ENCODE measurements around the gene CHAT. TPM values are rescaled to one million over a fixed set of nuclear protein-coding genes. Genes with fewer than 3 reads are reported as not detected.

The CHAT gene
- total RNA-seq, 1 donor: not detected

- H4K20me1 ChIP-seq (ENCODE audit: insufficient read depth, low read length): no peaks in the 10 kb centered on the region
- no peaks in the 10 kb centered on the region for H3K9me3 ChIP-seq (ENCODE audit: low read depth, low read length)
- H3K36me3 ChIP-seq (ENCODE audit: insufficient read depth, low read length): no peaks in the 10 kb centered on the region
- no peak overlapping the region for H2AFZ ChIP-seq (ENCODE audit: low read length)
- no peaks in the 10 kb centered on the region for H3K27me3 ChIP-seq (ENCODE audit: insufficient read depth, low read length)
- no peak overlapping the region for H3K4me3 ChIP-seq (ENCODE audit: insufficient read depth, low read length)
- TF ChIP-seq CTCF (IDR thresholded peaks at IDR 0.05; ENCODE audit: extremely low read depth, low read depth, low read length): no peak
- peaks cover 9% of the 10 kb centered on the region for H3K4me1 ChIP-seq (ENCODE audit: insufficient read depth, low read length)
- DNase-seq (ENCODE audit: insufficient read length, low spot score, missing footprints): peak; percentile 41
- H3K4me2 ChIP-seq (ENCODE audit: insufficient read depth, low read length): no peak overlapping the region
- no peak overlapping the region for H3K27ac ChIP-seq (ENCODE audit: low read depth, low read length)
- no peaks in the 10 kb centered on the region for H3K79me2 ChIP-seq (ENCODE audit: insufficient read depth, low read length)
Measured at GRCh38 chr10:49596836-49597235, 17.0 kb upstream of the CHAT start.

- no peaks in the 10 kb centered on the region for H3K79me2 ChIP-seq (ENCODE audit: insufficient read depth, low read length)
- H3K4me1 ChIP-seq (ENCODE audit: insufficient read depth, low read length): peaks cover 11% of the 10 kb centered on the region
- TF ChIP-seq CTCF (IDR thresholded peaks at IDR 0.05; ENCODE audit: extremely low read depth, low read depth, low read length): no peak
- H3K36me3 ChIP-seq (ENCODE audit: insufficient read depth, low read length): no peaks in the 10 kb centered on the region
- no peak overlapping the region for H2AFZ ChIP-seq (ENCODE audit: low read length)
- H4K20me1 ChIP-seq (ENCODE audit: insufficient read depth, low read length): no peaks in the 10 kb centered on the region
- peak; percentile 68 for DNase-seq (ENCODE audit: insufficient read length, low spot score, missing footprints)
- no peaks in the 10 kb centered on the region for H3K9me3 ChIP-seq (ENCODE audit: low read depth, low read length)
- H3K27me3 ChIP-seq (ENCODE audit: insufficient read depth, low read length): peaks cover 5% of the 10 kb centered on the region
- no peak overlapping the region for H3K27ac ChIP-seq (ENCODE audit: low read depth, low read length)
- H3K4me3 ChIP-seq (ENCODE audit: insufficient read depth, low read length): no peak overlapping the region
- H3K4me2 ChIP-seq (ENCODE audit: insufficient read depth, low read length): no peak overlapping the region
Measured at GRCh38 chr10:49597426-49598163, 16.2 kb upstream of the CHAT start.

GRCh38 chr10:49598164-49598856, 15.5 kb upstream of the CHAT start:
- no peak overlapping the region for H3K4me2 ChIP-seq (ENCODE audit: insufficient read depth, low read length)
- H3K27me3 ChIP-seq (ENCODE audit: insufficient read depth, low read length): peaks cover 12% of the 10 kb centered on the region
- no peak overlapping the region for H3K4me3 ChIP-seq (ENCODE audit: insufficient read depth, low read length)
- no peaks in the 10 kb centered on the region for H4K20me1 ChIP-seq (ENCODE audit: insufficient read depth, low read length)
- H3K79me2 ChIP-seq (ENCODE audit: insufficient read depth, low read length): no peaks in the 10 kb centered on the region
- H3K4me1 ChIP-seq (ENCODE audit: insufficient read depth, low read length): peaks cover 11% of the 10 kb centered on the region
- DNase-seq (ENCODE audit: insufficient read length, low spot score, missing footprints): peak; percentile 57
- no peak overlapping the region for H2AFZ ChIP-seq (ENCODE audit: low read length)
- no peaks in the 10 kb centered on the region for H3K9me3 ChIP-seq (ENCODE audit: low read depth, low read length)
- H3K36me3 ChIP-seq (ENCODE audit: insufficient read depth, low read length): no peaks in the 10 kb centered on the region
- H3K27ac ChIP-seq (ENCODE audit: low read depth, low read length): no peak overlapping the region
- TF ChIP-seq CTCF (IDR thresholded peaks at IDR 0.05; ENCODE audit: extremely low read depth, low read depth, low read length): no peak

GRCh38 chr10:49598986-49599385, 14.9 kb upstream of the CHAT start:
- no peak for TF ChIP-seq CTCF (IDR thresholded peaks at IDR 0.05; ENCODE audit: extremely low read depth, low read depth, low read length)
- H3K4me3 ChIP-seq (ENCODE audit: insufficient read depth, low read length): no peak overlapping the region
- DNase-seq (ENCODE audit: insufficient read length, low spot score, missing footprints): peak; percentile 88
- H3K27ac ChIP-seq (ENCODE audit: low read depth, low read length): no peak overlapping the region
- no peaks in the 10 kb centered on the region for H3K36me3 ChIP-seq (ENCODE audit: insufficient read depth, low read length)
- no peaks in the 10 kb centered on the region for H3K9me3 ChIP-seq (ENCODE audit: low read depth, low read length)
- H3K4me1 ChIP-seq (ENCODE audit: insufficient read depth, low read length): peaks cover 11% of the 10 kb centered on the region
- peaks cover 15% of the 10 kb centered on the region for H3K27me3 ChIP-seq (ENCODE audit: insufficient read depth, low read length)
- no peaks in the 10 kb centered on the region for H4K20me1 ChIP-seq (ENCODE audit: insufficient read depth, low read length)
- H3K79me2 ChIP-seq (ENCODE audit: insufficient read depth, low read length): no peaks in the 10 kb centered on the region
- H3K4me2 ChIP-seq (ENCODE audit: insufficient read depth, low read length): no peak overlapping the region
- H2AFZ ChIP-seq (ENCODE audit: low read length): no peak overlapping the region
